ENCODE results near the gene HOXB2.

- TF ChIP-seq CTCF (conservative IDR thresholded peaks at IDR 0.05 in 1 of 2, IDR thresholded peaks at IDR 0.05 in 1 of 2; ENCODE audit: low read depth in 1 of 2, low read length in 2 of 2) (no peak), EZH2 (IDR thresholded peaks at IDR 0.05; ENCODE audit: low read length, missing control alignments) (no peak)
Measured at GRCh38 chr17:48530887-48531272, 14.0 kb downstream of the HOXB2 start, which contains the start of gene HOXB1.
